Measurements from ENCODE around the gene KRTAP5-6.

KRTAP5-6 gene

GRCh38 chr11:1728931-1729691, 32.1 kb downstream of the KRTAP5-6 start:
- Histone ChIP-seq H3K36me3 (no peaks in the 10 kb centered on the region), H3K9me3 (no peaks in the 10 kb centered on the region), H3K27me3 (peaks cover 0 to 53% of the 10 kb centered on the region in 2 donors), H3K4me1 (no peaks in the 10 kb centered on the region), H3K4me3 (no peak overlapping the region), H3K27ac (no peak overlapping the region)
- TF ChIP-seq CTCF (IDR thresholded peaks at IDR 0.05), result no peak
- intact Hi-C loops (cut with DNase I; ENCODE audit: low total_unique reads), result no loop called here
- peak in 1 of 2 donors; percentile 59 for DNase-seq

GRCh38 chr11:1729692-1730011, 32.7 kb downstream of the KRTAP5-6 start:
- Histone ChIP-seq H3K27ac (no peak overlapping the region), H3K9me3 (no peaks in the 10 kb centered on the region), H3K27me3 (peaks cover 0 to 59% of the 10 kb centered on the region in 2 donors), H3K36me3 (no peaks in the 10 kb centered on the region), H3K4me3 (no peak overlapping the region), H3K4me1 (no peaks in the 10 kb centered on the region)
- intact Hi-C loops (cut with DNase I; ENCODE audit: low total_unique reads), result no loop called here
- DNase-seq, result peak in 1 of 2 donors; percentile 37
- TF ChIP-seq CTCF (IDR thresholded peaks at IDR 0.05), result no peak

- DNase-seq, result peak in 1 of 2 donors; percentile 45
- H3K36me3 ChIP-seq, result no peaks in the 10 kb centered on the region
- TF ChIP-seq CTCF (IDR thresholded peaks at IDR 0.05), result no peak
- intact Hi-C loops (cut with DNase I; ENCODE audit: low total_unique reads), result no loop called here
- H3K27ac ChIP-seq, result no peak overlapping the region
- no peak overlapping the region for H3K4me3 ChIP-seq
- H3K4me1 ChIP-seq, result no peaks in the 10 kb centered on the region
- H3K9me3 ChIP-seq, result no peaks in the 10 kb centered on the region
- peaks cover 0 to 64% of the 10 kb centered on the region in 2 donors for H3K27me3 ChIP-seq
Measured at GRCh38 chr11:1730059-1730629, 33.1 kb downstream of the KRTAP5-6 start.

- peak in 1 of 2 donors; percentile 9 for DNase-seq
- TF ChIP-seq CTCF (IDR thresholded peaks at IDR 0.05), result no peak
- Histone ChIP-seq H3K4me1 (no peaks in the 10 kb centered on the region), H3K27me3 (peaks cover 0 to 72% of the 10 kb centered on the region in 2 donors), H3K36me3 (no peaks in the 10 kb centered on the region), H3K27ac (no peak overlapping the region), H3K9me3 (peaks cover 0 to 3% (median 1%) of the 10 kb centered on the region in 3 donors), H3K4me3 (no peak overlapping the region)
- intact Hi-C loops (cut with DNase I; ENCODE audit: low total_unique reads), result no loop called here
Measured at GRCh38 chr11:1731451-1732059, 34.6 kb downstream of the KRTAP5-6 start.

- Histone ChIP-seq H3K4me1 (no peaks in the 10 kb centered on the region), H3K27ac (no peak overlapping the region), H3K9me3 (peaks cover 0 to 13% (median 9%) of the 10 kb centered on the region in 3 donors), H3K36me3 (no peaks in the 10 kb centered on the region), H3K27me3 (peaks cover 0 to 76% of the 10 kb centered on the region in 2 donors), H3K4me3 (no peak overlapping the region)
- intact Hi-C loops (cut with DNase I; ENCODE audit: low total_unique reads), result no loop called here
- peak in 1 of 2 donors; percentile 56 for DNase-seq
- no peak for TF ChIP-seq CTCF (IDR thresholded peaks at IDR 0.05)
Measured at GRCh38 chr11:1732418-1733008, 35.5 kb downstream of the KRTAP5-6 start.
